Measurements from ENCODE around the gene SRGAP1.

SRGAP1 gene

DNA sequence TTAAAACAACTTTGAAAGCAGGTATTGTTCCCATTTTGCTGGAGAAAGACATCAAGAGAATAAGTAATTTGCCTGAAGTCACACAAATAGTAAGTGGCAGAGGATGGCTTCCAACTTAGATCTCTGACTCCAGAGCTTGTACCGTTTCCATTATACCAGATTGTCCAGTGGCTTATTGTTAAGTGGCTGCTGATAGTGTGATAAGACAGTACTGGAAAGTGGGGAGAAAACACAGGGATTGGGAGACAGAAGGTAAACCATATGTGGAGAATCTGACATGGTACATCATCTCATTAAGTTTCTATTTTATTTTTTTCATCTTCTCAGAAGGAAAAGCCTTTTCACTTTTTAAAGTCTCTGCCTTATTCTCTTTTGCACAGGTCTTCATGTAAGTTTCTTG lies 108.5 kb downstream of the SRGAP1 start:
- no peak for DNase-seq (ENCODE audit: low read depth)
- no peak overlapping the region for H3K4me3 ChIP-seq (ENCODE audit: low read depth, low read length)

- peak; percentile 81 for DNase-seq (ENCODE audit: low read depth)
- H3K4me3 ChIP-seq (ENCODE audit: low read depth, low read length), result no peak overlapping the region
Measured at GRCh38 chr12:63955831-63956666, 111.5 kb downstream of the SRGAP1 start.

DNA sequence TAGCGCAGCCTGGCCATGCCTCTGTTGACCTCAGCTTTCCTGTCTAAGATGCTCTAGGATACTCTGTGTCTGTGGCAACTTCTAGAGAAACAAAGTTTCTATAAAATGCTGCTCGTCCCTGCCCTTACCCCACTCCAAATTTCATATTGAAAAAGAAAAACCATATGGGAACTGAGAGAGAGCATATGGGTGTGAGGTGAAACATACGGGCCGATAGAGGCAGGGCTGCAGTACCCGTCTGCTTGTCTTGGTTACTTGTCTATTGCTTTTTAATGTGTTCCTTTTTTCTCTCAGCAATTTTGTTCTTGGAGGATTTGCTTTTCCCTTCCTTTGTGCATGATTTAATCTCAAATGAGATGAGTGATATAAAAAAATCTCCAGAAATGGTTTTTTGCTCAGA lies 113.0 kb downstream of the SRGAP1 start:
- no peak for DNase-seq (ENCODE audit: low read depth)
- H3K4me3 ChIP-seq (ENCODE audit: low read depth, low read length), result no peak overlapping the region

DNA sequence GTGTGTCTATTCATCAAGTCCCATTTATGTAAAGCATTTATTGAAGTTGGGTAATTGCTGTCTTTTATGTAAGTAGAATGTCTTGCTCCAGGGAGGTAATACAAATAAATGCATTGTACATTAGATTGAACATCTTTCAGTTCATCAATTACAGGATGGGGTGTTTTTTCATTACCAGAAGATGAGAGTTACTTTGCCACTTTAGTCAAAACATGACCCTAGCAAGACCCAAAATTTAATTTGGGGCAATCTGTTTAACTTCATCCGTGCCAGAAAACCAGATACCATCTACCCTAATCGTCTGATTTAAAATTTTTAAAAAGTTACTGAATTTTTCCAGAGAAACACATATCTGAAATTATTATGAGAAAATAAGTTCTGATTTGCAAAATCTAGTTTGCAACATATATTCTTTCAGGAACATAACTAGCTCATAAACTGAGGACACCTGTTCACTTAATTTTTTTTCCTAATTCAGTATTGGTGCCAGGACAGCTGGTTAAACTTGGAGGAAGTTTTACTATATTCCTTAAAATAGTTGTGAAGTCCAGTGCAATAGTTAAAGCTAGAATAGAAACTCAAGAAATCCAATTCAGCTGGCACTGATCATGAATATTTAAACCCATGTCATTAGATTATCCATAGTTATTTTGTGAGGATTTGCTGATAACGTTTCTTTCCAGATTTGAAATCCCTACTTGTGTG lies 114.5 kb downstream of the SRGAP1 start:
- H3K4me3 ChIP-seq (ENCODE audit: low read depth, low read length), result no peak overlapping the region
- no peak for DNase-seq (ENCODE audit: low read depth)

DNA sequence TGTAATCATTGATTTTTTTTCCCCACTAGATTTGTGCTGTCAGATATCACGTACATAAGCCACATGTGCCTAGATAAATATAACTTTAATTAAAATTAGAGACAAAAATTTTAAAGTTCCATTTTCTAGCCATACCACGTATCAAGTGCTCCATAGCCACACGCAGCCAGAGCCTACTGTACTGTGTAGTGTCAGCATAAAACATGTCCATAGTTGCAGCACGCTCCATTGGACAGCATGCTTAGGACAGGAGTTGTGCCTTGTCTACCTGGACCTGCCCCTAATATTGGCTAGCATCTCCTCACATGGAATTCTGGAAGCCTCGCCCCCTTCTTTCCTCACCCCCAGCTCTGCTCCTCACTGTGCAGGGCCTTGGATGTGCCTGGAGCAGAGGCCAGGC lies 116.5 kb downstream of the SRGAP1 start:
- H3K4me3 ChIP-seq (ENCODE audit: low read depth, low read length), result no peak overlapping the region
- DNase-seq (ENCODE audit: low read depth), result no peak

- DNase-seq (ENCODE audit: low read depth), result no peak
- no peak overlapping the region for H3K4me3 ChIP-seq (ENCODE audit: low read depth, low read length)
Measured at GRCh38 chr12:63961543-63961942, 117.0 kb downstream of the SRGAP1 start.

GRCh38 chr12:63963868-63964267 lies 119.4 kb downstream of the SRGAP1 start:
- no peak overlapping the region for H3K4me3 ChIP-seq (ENCODE audit: low read depth, low read length)
- no peak for DNase-seq (ENCODE audit: low read depth)

- no peak overlapping the region for H3K4me3 ChIP-seq (ENCODE audit: low read depth, low read length)
- no peak for DNase-seq (ENCODE audit: low read depth)
Measured at GRCh38 chr12:63964301-63964700, 119.8 kb downstream of the SRGAP1 start.

DNA sequence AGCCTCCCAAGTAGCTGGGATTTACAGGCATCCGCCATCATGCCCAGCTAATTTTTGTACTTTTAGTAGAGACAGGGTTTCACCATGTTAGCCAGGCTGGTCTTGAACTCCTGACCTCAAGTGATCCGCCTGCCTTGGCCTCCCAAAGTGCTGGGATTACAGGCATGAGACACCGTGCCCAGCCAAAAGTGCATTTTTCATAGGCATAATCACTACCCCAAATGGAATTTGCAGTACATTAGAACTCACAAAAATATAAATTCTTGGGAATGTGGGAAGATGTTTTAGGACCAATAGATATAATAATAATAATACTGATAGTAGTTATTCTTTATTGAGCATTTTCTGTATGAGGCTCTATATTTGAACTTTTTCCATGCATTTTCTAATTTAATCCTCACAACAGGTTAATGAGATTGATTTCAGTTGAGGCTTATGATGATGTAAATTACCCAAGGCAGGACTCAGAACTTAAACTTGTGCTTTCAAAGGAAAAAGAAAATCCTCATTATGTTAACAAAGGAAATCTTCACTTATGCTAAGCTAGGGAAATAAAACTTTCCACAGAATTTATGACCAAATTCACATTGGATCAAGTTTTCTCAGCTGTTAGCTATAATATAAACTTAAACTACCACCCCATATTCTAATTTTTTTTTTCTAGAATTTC lies 121.6 kb downstream of the SRGAP1 start:
- no peak for DNase-seq (ENCODE audit: low read depth)
- no peak overlapping the region for H3K4me3 ChIP-seq (ENCODE audit: low read depth, low read length)

DNA sequence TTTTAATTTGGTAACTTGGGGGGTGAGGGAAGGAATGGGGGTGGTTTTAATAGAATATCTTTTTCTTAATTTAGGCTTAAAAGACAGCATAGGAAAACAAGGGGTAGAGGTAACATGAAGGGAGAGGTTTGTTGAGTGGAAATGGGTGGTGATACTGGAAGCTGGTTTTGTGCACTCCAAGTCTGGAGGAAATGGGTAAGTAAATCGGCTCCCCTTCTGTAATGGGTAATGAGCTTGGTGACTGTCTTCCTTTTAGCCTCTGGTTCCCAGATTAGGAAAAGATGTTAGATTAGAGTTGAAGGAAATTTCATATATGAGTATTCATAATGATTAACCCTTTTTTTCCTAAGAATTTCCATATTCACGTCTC lies 122.1 kb downstream of the SRGAP1 start:
- no peak overlapping the region for H3K4me3 ChIP-seq (ENCODE audit: low read depth, low read length)
- no peak for DNase-seq (ENCODE audit: low read depth)

GRCh38 chr12:63967358-63968145 lies 123.1 kb downstream of the SRGAP1 start:
- no peak overlapping the region for H3K4me3 ChIP-seq (ENCODE audit: low read depth, low read length)
- DNase-seq (ENCODE audit: low read depth), result no peak

GRCh38 chr12:63968673-63969072 lies 124.2 kb downstream of the SRGAP1 start:
- H3K4me3 ChIP-seq (ENCODE audit: low read depth, low read length), result no peak overlapping the region
- no peak for DNase-seq (ENCODE audit: low read depth)

DNA sequence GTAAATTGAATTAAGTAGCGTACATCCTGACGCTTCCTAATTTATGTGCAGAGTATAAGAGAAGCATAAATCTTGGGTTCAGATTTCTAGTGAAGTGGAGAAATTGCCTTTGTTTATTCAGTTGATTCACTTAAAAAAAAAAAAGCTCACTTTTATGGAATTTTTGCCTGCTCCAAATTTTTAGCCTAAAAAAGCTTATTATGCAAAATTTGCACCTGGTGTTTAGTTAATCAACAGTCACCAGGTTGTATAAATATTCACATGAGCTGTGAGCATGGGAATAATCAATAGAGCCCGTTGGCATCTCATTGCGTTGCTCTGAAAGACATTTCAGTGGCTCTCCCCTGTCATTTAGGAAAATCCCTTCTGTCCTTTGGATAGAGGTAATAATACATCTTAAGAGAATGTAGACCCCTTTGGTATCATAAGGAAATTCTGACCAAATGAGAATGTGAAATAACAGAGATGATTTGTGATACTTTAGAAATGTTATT lies 132.4 kb downstream of the SRGAP1 start:
- H3K4me3 ChIP-seq (ENCODE audit: low read depth, low read length), result no peak overlapping the region
- DNase-seq (ENCODE audit: low read depth), result no peak

GRCh38 chr12:63977441-63977840 lies 132.9 kb downstream of the SRGAP1 start:
- no peak for DNase-seq (ENCODE audit: low read depth)
- no peak overlapping the region for H3K4me3 ChIP-seq (ENCODE audit: low read depth, low read length)

DNA sequence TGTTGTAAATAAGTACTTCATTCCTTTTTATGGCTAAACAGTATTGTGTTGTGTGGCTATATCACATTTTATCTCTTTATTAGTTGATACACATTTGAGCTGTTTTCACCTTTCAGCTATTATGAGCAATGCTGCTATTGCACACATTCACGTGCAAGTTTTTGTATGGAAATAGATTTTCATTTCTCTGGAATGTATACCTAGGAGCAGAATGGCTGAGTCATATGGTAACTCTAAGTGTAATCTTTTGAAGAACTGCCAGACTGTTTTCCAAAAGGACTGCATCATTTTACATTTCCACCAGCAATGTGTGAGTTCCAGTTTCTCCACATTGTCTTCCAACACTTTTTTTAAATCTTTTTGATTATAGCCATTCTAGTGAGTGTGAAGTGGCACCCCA lies 134.0 kb downstream of the SRGAP1 start:
- peak; percentile 41 for DNase-seq (ENCODE audit: low read depth)
- no peak overlapping the region for H3K4me3 ChIP-seq (ENCODE audit: low read depth, low read length)

GRCh38 chr12:63980211-63980610 lies 135.7 kb downstream of the SRGAP1 start:
- H3K4me3 ChIP-seq (ENCODE audit: low read depth, low read length), result no peak overlapping the region
- DNase-seq (ENCODE audit: low read depth), result no peak

DNA sequence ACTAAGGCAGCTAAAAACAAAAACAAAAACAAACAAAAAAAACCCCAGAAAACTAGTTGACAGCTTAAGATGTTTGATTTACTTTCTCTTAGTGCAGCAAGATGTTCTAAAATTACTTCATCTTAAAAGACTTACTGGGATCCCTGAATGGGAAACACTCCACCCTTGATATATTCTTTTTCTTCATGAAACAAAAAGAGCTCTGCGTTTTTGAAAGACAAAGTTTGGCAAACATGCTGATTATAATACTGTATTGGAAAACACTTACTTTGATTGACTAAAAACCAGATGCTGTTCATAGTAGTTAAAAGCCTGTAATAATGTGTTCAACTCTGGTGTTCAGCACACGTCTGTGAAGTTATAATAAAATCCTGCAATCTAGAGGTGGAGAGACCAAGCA lies 136.8 kb downstream of the SRGAP1 start:
- no peak for DNase-seq (ENCODE audit: low read depth)
- H3K4me3 ChIP-seq (ENCODE audit: low read depth, low read length), result no peak overlapping the region

GRCh38 chr12:63982604-63983295 lies 138.2 kb downstream of the SRGAP1 start:
- no peak for DNase-seq (ENCODE audit: low read depth)
- no peak overlapping the region for H3K4me3 ChIP-seq (ENCODE audit: low read depth, low read length)

DNA sequence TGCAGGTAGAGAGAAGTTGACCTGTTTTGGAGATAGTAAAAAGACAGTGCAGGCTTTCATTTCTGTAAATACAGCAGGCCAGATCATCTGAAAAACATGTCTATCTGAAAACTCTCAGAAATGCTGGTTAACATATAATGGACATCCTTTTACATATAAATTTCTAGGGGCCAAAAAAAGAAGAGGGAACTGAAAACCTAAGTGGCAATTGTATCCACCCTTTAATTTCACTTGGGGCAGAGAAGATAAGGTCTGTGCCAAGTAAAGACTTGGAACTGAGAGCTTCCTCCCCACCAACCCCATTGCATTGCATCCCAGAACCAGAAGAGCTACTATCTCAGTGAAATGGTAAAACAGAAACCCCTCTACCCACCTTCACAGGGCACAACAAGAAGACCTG lies 141.0 kb downstream of the SRGAP1 start:
- H3K4me3 ChIP-seq (ENCODE audit: low read depth, low read length), result no peak overlapping the region
- DNase-seq (ENCODE audit: low read depth), result no peak
